Tibial nerve (tissue), 3 donors: ENCODE results near the gene ITGA5.
"Not testable (repeated sequence)": the region's sequence is repeated elsewhere in the genome, so short reads cannot be mapped to it uniquely, and the experiment has no call there.

ENCODE experiments used
- CTCF ChIP-seq, 5 experiments: fragments of 200-600 bp in 3 of 5; fragments of 450-650 bp in 2 of 5; sonication (generic) in 3 of 5; IDR thresholded peaks; one replicate each; pipeline ENCODE4 v1.5.1; 2016 to 2019; ENCODE audit warnings: antibody characterized with exemption in 5 of 5, mild to moderate bottlenecking in 3 of 5, moderate library complexity in 2 of 5
- POLR2A ChIP-seq, 2 donors: fragments of 450-650 bp; IDR thresholded peaks; one replicate each; pipeline ENCODE4 v1.6.1; 2017; ENCODE audit warnings: antibody characterized with exemption in 2 of 2, mild to moderate bottlenecking in 2 of 2, moderate library complexity in 2 of 2

- TF ChIP-seq POLR2A, CTCF (IDR thresholded peaks at IDR 0.05): not testable (repeated sequence)
Observed at GRCh38 chr12:54354271-54354670, 64.8 kb downstream of the ITGA5 start.
